OCI-LY7 (cell line): Measurements from ENCODE around the gene CAMK1. TPM values are rescaled to one million over a fixed set of nuclear protein-coding genes. Genes with fewer than 3 reads are reported as not detected.

Experiments
- BruUV-seq: library from RNA; stranded (reverse); fragments of 400-500 nt; replicated peaks from 2 replicates; lab custom pipeline; 2021; lab: Mats Ljungman, UMichigan
- CTCF ChIA-PET: fragments of 300-600 bp; sonication (Branson Sonifier 250); formaldehyde crosslinking; loops from one replicate; lab custom pipeline; 2022; ENCODE audit warnings: antibody characterized with exemption; ENCODE audit not compliant: unreplicated experiment; lab: Charles Lee
- POLR2A ChIA-PET: fragments of 300-600 bp; sonication (Branson Sonifier 250); formaldehyde crosslinking; loops from one replicate; lab custom pipeline; 2022; ENCODE audit warnings: antibody characterized with exemption; lab: Charles Lee
- DNase-seq: peaks from one replicate; pipeline ENCODE4 v3.0.0-alpha.2; 2015; ENCODE audit warnings: low spot score
- H2AFZ ChIP-seq: fragments of 200-600 bp; sonication (generic), shearing (Covaris generic); 2 replicates; pipeline ENCODE4 v1.6.1; 2014; ENCODE audit warnings: mild to moderate bottlenecking, antibody characterized with exemption, low read length, moderate library complexity
- H3K27ac ChIP-seq: fragments of 200-600 bp; sonication (generic); 2 replicates; pipeline ENCODE4 v1.5.1; 2014; ENCODE audit warnings: mixed run types, low read depth, mild to moderate bottlenecking, moderate library complexity, low read length, inconsistent platforms; ENCODE audit not compliant: poor library complexity, severe bottlenecking
- H3K36me3 ChIP-seq: fragments of 200-600 bp; sonication (generic); 2 replicates; pipeline ENCODE4 v1.6.1; 2014; ENCODE audit warnings: mild to moderate bottlenecking, antibody characterized with exemption, low read length, moderate library complexity, mixed read lengths; ENCODE audit not compliant: insufficient read depth
- H3K4me1 ChIP-seq: fragments of 200-600 bp; sonication (generic); 2 replicates; pipeline ENCODE4 v1.5.1; 2014; ENCODE audit warnings: mild to moderate bottlenecking, low read length; ENCODE audit not compliant: insufficient read depth, poor library complexity, severe bottlenecking
- H3K4me2 ChIP-seq: fragments of 200-600 bp; sonication (generic); 2 replicates; pipeline ENCODE4 v1.6.1; 2014; ENCODE audit warnings: mild to moderate bottlenecking, low read length
- H3K4me3 ChIP-seq: fragments of 200-600 bp; sonication (generic); 2 replicates; pipeline ENCODE4 v1.5.1; 2014; ENCODE audit warnings: mild to moderate bottlenecking, low read depth, low read length; ENCODE audit not compliant: poor library complexity, severe bottlenecking
- H3K79me2 ChIP-seq: fragments of 200-600 bp; sonication (generic); 2 replicates; pipeline ENCODE4 v1.6.1; 2016; ENCODE audit warnings: low read depth, mild to moderate bottlenecking, low read length, moderate library complexity, mixed read lengths; ENCODE audit not compliant: insufficient read depth
- H3K9me2 ChIP-seq: fragments of 200-600 bp; sonication (generic); 2 replicates; pipeline ENCODE4 v1.6.1; 2016; ENCODE audit warnings: mild to moderate bottlenecking, low read length, mixed read lengths; ENCODE audit not compliant: insufficient read depth
- H3K9me3 ChIP-seq: fragments of 200-600 bp; sonication (generic); 2 replicates; pipeline ENCODE4 v1.6.1; 2014; ENCODE audit warnings: mild to moderate bottlenecking, mixed run types, low read length, mixed read lengths
- H4K20me1 ChIP-seq: fragments of 200-600 bp; sonication (generic); 2 replicates; pipeline ENCODE4 v1.6.1; 2014; ENCODE audit warnings: mild to moderate bottlenecking, antibody characterized with exemption, low read length, moderate library complexity, mixed read lengths; ENCODE audit not compliant: insufficient read depth
- CTCF ChIP-seq: fragments of 200-600 bp; sonication (generic); conservative IDR thresholded peaks from 2 replicates; pipeline ENCODE4 v1.5.1; 2014; ENCODE audit warnings: mild to moderate bottlenecking, antibody characterized with exemption, low read length, moderate library complexity, mixed read lengths
- EZH2phosphoT487 ChIP-seq: fragments of 200-600 bp; sonication (generic); IDR thresholded peaks from 2 replicates; pipeline ENCODE4 v1.6.1; 2018; ENCODE audit warnings: low read depth, borderline replicate concordance, mild to moderate bottlenecking, mixed run types, antibody characterized with exemption, low read length, moderate library complexity, mixed read lengths
- intact Hi-C: fragments of 100-400 bp; cut with micrococcal nuclease; formaldehyde crosslinking; loops from one replicate; pipeline ENCODE4 v1.10.0; 2022; ENCODE audit not compliant: unreplicated experiment
- total RNA-seq, 2 experiments: library from RNA; depleted of rRNA in 1 of 2; stranded (reverse); fragments of >200 nt in 1 of 2; shearing (Covaris generic) in 1 of 2; gene quantifications; 2 replicates each; pipeline ENCODE4 v1.2.3, GENCODE V29; 2014 to 2022

The CAMK1 gene
- total RNA-seq, 2 experiments from 2014 or later = not detected

- Histone ChIP-seq H3K9me2 (no peaks in the 10 kb centered on the region), H4K20me1 (no peaks in the 10 kb centered on the region), H3K36me3 (peaks cover 33% of the 10 kb centered on the region), H3K9me3 (no peaks in the 10 kb centered on the region), H3K4me2 (peak overlapping the region; percentile 57), H3K27ac (peak overlapping the region; percentile 84), H3K4me1 (peaks cover 52% of the 10 kb centered on the region), H3K79me2 (no peaks in the 10 kb centered on the region), H3K4me3 (peak overlapping the region; percentile 33), H2AFZ (no peak overlapping the region)
- no peak for DNase-seq
- ChIA-PET POLR2A (no interaction called here), CTCF (no interaction called here)
- intact Hi-C loops = no loop called here
- no peak for TF ChIP-seq EZH2phosphoT487
- TF ChIP-seq CTCF = no peak
- BruUV-seq = no TSS peak
Measured at GRCh38 chr3:9779075-9779593, 9.4 kb upstream of the CAMK1 start.

GRCh38 chr3:9778143-9779074 lies 8.7 kb upstream of the CAMK1 start:
- Histone ChIP-seq H3K4me2 (peak overlapping the region; percentile 57), H3K4me1 (peaks cover 52% of the 10 kb centered on the region), H3K9me3 (no peaks in the 10 kb centered on the region), H3K4me3 (no peak overlapping the region), H4K20me1 (no peaks in the 10 kb centered on the region), H3K9me2 (no peaks in the 10 kb centered on the region), H3K27ac (peak overlapping the region; percentile 84), H3K36me3 (peaks cover 28% of the 10 kb centered on the region), H3K79me2 (no peaks in the 10 kb centered on the region), H2AFZ (no peak overlapping the region)
- DNase-seq = no peak
- no TSS peak for BruUV-seq
- CTCF ChIA-PET = no interaction called here
- POLR2A ChIA-PET = interaction anchor here (0.6 kb wide), 1 partner anchor 112 kb away, joined by 4 read pairs; no protein-coding TSS in a partner anchor
- no peak for TF ChIP-seq EZH2phosphoT487
- no peak for TF ChIP-seq CTCF
- intact Hi-C loops = no loop called here

- ChIA-PET POLR2A (interaction anchor here (0.5 kb wide), 1 partner anchor 15 kb away, joined by 3 read pairs; the partner anchor contains the start of gene ARPC4), CTCF (no interaction called here)
Measured at GRCh38 chr3:9777694-9778021, 7.9 kb upstream of the CAMK1 start.

More at GRCh38 chr3:9777694-9778021, 7.9 kb upstream of the CAMK1 start:
- Histone ChIP-seq H3K79me2 (no peaks in the 10 kb centered on the region), H3K9me2 (no peaks in the 10 kb centered on the region), H3K36me3 (peaks cover 23% of the 10 kb centered on the region), H3K27ac (no peak overlapping the region), H3K4me2 (no peak overlapping the region), H3K4me1 (peaks cover 47% of the 10 kb centered on the region), H4K20me1 (no peaks in the 10 kb centered on the region), H3K4me3 (no peak overlapping the region), H2AFZ (no peak overlapping the region), H3K9me3 (no peaks in the 10 kb centered on the region)
- BruUV-seq = no TSS peak
- DNase-seq = no peak
- intact Hi-C loops = no loop called here
- TF ChIP-seq CTCF = no peak
- no peak for TF ChIP-seq EZH2phosphoT487
